Measurements from ENCODE around the gene SEPTIN2. TPM values are rescaled to one million over a fixed set of nuclear protein-coding genes. Genes with fewer than 3 reads are reported as not detected.

Gene SEPTIN2
- total and polyA plus RNA-seq, 3 experiments from 2014 or later = 187 to 319 (median 301) TPM

DNA sequence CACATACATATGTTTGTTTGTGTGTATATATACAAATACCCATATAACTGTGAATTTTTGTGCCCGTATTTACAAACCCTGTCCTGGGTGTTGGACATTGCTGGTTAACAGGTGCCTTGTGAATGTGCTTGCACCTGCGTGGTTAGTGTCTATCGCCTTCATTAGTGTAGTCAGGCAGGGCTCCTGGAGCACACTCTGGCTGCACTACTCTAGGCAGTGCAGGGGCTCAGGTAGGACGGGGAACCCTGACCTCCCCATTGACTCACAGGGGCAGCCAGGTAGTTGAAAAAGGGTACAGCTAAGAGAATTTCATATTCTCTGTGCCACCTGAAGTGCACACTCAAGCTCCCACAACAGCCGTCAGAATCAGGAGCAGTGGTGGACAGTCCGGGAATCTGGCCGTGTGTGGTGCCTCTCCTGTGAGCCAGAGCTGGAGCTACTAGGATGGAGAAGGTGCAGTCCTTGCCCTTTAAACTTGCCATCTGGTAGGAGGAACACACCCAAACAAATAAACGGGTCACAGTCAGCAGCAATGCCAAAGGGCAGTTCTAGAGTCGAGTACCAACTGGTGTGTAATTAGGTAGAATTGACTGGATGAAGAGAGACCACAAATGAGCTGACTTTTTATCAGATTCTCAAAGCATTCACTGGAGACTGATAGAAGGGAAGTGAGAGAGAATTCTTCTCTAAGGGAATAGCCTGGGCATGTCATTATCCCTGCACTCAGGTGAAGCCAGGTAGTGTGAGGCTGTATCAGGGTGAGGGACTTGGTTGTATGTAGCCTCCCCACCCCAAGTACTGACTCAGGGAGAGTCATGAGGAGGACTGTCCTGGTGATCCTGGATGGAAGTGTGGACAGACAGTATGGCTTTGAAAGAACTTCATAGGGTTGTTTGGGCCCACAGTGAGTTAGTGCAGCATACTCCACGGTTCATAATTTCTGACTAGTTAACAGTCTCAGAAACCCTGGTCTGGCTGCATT is 84.5 kb downstream of the SEPTIN2 start:
- Histone ChIP-seq H3K4me1 (ENCODE audit: insufficient read depth, low read length) (no peaks in the 10 kb centered on the region), H3K27me3 (ENCODE audit: insufficient read depth, low read length, poor library complexity, severe bottlenecking) (no peaks in the 10 kb centered on the region), H3K4me3 (ENCODE audit: low read length) (no peak overlapping the region), H3K36me3 (ENCODE audit: insufficient read depth, low read length) (no peaks in the 10 kb centered on the region), H3K9me3 (ENCODE audit: low read length) (no peaks in the 10 kb centered on the region), H3K27ac (ENCODE audit: low read depth, low read length) (no peak overlapping the region)
- Mint-ChIP-seq H3K9me3 (no peaks in the 10 kb centered on the region), H3K4me3 (no peak overlapping the region), H3K36me3 (peaks cover 4 to 9% (median 6%) of the 10 kb centered on the region in 3 donors), H3K27ac (peak overlapping the region in 1 of 8 donors; percentile 48), H3K4me1 (no peaks in the 10 kb centered on the region), H3K27me3 (no peaks in the 10 kb centered on the region)
- no peak for DNase-seq
- ChIA-PET POLR2A (no interaction called here), CTCF (no interaction called here)

Other genes with a start within 250 kb of the SEPTIN2 start
- 10 to 100 TPM; 48.0 to 49.2 TPM for gene MTERF4, start 213.6 kb upstream of the SEPTIN2 start, total RNA-seq
- gene MTERF4, start 213.6 kb upstream of the SEPTIN2 start, polyA plus RNA-seq = 46.4 TPM
- gene PASK, start 166.5 kb upstream of the SEPTIN2 start, total RNA-seq = 10 to 100 TPM; 92.8 to 93.8 TPM
- 32.8 TPM for gene PASK, start 166.5 kb upstream of the SEPTIN2 start, polyA plus RNA-seq
- gene PPP1R7, start 165.5 kb upstream of the SEPTIN2 start, total RNA-seq = 10 to 100 TPM; 82.6 to 87.2 TPM
- gene PPP1R7, start 165.5 kb upstream of the SEPTIN2 start, polyA plus RNA-seq = 132 TPM
- gene ANO7, start 127.2 kb upstream of the SEPTIN2 start, total RNA-seq = under 1 TPM; 0.83 to 0.86 TPM
- gene ANO7, start 127.2 kb upstream of the SEPTIN2 start, polyA plus RNA-seq = not detected
- gene HDLBP, start 253 bp upstream of the SEPTIN2 start, total RNA-seq = 100 to 1,000 TPM; 307 to 313 TPM
- gene HDLBP, start 253 bp upstream of the SEPTIN2 start, polyA plus RNA-seq = 70.0 TPM
- gene FARP2, start 40.4 kb downstream of the SEPTIN2 start, total RNA-seq = 10 to 100 TPM; 32.8 to 36.0 TPM
- 10.4 TPM for gene FARP2, start 40.4 kb downstream of the SEPTIN2 start, polyA plus RNA-seq
- 10 to 100 TPM; 95.0 to 96.2 TPM for gene STK25, start 192.7 kb downstream of the SEPTIN2 start, total RNA-seq
- 86.3 TPM for gene STK25, start 192.7 kb downstream of the SEPTIN2 start, polyA plus RNA-seq
- not detected for gene BOK, start 242.8 kb downstream of the SEPTIN2 start, total RNA-seq
- gene BOK, start 242.8 kb downstream of the SEPTIN2 start, polyA plus RNA-seq = not detected

Data from CD8-positive, alpha-beta memory T cell (primary cell).